ENCODE measurements around the gene BCAS3.

DNA sequence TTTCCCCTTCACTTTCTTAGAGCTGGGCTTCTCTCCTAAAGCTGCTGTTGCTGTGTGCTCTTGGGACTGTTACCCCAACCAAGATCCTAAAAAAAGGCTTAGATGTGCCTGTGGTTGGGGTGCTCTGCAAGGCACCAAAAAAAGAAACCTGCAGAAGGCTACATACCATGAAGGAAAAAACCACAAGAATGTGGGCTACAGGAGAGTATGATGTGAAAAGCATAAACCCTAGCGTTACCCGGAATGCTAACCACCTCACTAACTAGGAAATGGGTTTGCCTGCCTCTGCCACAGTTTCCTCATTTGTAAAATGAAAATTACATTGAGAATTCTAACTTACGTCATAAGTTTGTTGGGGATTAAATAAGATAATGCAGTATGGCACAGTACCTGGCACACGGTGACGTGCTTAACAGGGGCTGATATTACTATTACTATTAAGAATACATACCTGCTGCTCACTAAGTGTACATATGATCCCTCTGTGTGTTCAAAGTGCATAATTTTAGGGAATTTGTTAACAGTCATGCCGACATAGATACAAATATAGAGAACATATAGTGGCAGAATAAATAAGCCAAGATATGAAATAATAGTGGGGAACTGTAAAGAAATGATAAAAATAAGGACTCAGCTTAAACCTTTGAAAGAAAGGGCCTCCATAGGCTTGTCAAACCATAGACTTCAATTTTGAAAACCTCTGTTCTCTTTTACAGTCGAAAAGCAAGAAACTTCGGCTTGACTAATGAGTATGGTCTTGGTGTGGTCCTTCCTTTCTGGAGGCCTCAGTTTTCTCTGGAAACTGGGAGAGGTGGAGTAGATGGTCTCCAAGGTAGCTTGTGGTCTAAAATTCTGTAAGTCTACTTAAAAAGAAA lies 544.2 kb downstream of the BCAS3 start:
- no peak for TF ChIP-seq POLR2AphosphoS5 (IDR thresholded peaks at IDR 0.05; ENCODE audit: low read depth, low read length)
- no peak for TF ChIP-seq POLR2A (IDR thresholded peaks at IDR 0.05; ENCODE audit: low read depth, low read length)
